HG03196 (cell line): Measurements from ENCODE around the gene POLR1H.

Experiments
- ATAC-seq: cut with Tn5 transposase; IDR thresholded peaks from one replicate; pipeline ENCODE4 v1.9.1; 2021; ENCODE audit not compliant: unreplicated experiment

The POLR1H gene

DNA sequence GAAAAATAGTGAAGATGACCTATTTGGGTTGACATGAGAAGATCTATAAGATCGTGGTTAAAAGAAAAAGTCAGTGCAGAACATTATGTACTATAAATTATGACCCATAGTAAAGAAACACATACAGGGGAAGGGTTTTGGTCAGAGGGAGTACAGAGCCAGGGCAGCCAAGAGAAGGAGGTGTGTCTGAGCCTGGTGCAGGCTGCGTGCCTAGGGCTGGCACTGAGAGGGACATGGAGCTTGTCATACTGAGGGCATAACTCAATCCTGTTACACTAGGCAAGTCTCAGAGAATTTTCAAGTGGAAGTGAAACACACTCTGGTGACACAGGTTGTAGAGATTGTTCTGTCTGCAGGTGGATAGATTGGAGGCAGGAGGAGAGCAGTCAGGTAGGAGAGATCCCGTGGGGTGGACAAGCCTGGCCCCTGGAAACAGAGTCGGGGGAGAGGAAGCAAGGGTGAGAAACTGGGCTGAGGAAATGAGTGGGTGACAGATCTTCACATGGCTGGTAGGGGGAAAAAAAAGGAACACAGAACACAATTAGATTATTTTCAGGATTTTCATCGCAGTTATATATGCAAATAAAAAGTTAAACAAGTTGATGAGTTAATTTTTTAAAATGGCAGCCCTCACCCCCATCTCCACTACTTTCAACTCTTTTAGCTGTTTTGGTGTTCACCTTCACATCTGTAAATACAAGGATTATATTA lies 33.0 kb downstream of the POLR1H start:
- ATAC-seq: no peak

DNA sequence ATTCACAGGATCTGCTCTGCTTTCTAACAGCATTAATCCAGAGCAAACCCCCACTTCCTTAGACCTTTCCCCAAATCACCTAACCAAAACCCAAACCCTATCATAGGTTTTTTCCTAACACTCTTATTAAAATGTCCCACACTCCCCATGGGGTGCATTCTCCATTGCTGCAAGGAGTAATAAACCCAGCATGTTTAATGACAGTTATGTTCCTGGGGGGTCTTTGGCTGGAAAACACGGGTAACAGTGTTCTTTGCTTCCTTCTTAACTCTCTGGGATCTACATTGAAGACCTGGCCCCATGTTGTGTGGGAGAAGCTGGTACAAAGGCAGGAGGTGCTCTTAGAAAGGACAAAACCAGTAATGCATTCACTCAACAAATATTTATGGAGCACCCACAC lies 35.8 kb downstream of the POLR1H start:
- no peak for ATAC-seq

DNA sequence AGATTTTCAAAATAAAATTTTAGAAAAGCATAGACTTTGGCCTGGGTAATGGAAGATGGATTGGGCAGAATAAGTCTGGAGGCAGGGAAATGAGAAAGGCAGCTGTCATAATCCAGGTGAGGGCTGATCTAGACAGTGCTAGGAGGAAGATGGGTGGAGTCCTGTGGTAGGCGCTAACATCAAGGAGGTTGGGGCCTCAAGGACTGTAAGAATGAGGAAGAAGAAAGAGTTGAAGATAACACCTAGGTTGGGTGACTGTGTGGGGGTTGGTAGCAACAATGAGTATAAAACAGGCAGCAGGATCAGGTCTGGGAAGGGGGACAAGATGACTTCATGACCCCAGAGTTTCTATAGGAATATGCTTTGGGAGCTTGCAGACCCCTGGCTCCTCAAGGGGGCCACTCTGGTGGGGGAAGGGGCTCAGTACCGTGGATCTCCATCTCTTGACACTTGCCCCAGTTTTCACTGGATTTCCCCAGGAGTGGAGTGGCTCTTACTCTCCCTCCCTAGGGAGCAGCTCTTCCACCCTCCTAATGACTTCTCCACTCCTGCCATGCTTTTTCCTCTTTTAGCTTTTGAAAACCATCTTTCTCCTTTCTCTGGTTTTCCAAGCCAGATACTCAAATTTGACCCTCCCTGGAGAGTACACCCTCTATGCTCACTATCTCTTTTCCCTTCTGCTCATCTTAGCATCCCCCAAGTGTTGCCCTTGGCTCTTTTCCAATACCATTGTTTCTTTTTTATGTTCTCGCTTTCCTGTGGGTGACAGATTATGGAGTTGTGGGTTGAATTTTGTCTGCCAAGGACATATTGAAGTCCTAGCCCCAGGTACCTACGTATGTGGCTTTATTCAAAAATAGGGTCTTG lies 37.1 kb downstream of the POLR1H start:
- no peak for ATAC-seq

DNA sequence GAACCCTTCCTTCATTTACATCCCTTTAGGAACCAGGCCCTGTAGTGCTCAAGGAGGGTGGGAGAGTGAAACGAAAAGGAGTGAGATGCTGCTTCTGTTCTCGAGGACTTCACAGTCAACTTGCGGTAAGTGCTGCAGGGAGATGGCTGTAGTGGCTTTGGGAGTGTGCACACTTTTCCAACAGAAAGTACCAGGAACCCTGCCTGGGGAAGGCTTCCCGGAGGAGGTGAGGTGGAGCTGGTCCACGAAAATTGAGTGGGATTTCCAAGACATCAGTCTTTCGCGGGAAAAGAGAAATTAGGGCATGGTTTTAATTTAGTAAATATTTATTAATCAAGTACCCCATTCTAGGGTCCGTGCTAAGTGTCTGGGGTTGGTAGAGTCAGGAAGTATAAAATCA lies 39.1 kb downstream of the POLR1H start:
- ATAC-seq: no peak

DNA sequence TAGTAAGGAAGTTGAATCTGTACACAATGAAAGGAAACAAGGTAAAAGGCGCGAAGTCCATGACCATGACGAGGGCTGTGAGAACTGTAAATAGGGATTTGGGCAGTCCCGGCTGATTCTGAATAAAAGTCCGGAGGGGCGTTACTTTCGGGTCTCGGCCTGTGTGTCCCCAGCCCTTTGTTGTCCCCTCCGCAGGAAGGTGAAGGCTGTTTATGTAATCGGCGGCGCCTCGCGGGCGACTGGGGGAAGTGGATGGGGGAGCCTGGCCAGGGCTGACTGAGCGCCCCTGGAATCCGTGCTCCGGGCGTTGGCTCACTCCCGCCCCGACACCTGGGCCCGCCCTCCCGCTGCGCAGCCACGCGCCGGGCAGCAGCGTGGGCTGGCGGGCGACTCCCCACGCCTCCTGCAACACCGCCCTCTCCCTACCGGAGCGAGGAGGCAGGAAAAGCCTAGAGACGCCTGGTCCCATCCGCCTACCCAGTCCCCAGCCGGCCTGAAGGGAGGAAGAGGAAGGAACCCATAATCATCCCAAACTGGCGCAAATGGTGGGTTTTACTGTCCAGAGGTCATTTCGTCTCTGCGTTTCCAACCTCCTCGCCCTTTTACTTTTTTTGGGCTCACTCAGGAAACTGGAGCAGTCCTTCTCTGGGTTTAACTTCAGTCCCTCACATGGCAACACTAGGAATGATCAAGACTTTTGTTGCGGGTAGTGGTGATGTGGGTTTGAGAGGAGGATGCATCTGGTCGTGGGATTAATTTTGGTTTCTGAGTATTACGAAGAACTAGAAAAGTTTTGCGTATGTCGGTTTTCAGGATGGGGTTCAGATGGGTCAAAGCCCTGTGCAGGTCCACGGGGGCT lies 39.7 kb downstream of the POLR1H start:
- ATAC-seq: no peak

DNA sequence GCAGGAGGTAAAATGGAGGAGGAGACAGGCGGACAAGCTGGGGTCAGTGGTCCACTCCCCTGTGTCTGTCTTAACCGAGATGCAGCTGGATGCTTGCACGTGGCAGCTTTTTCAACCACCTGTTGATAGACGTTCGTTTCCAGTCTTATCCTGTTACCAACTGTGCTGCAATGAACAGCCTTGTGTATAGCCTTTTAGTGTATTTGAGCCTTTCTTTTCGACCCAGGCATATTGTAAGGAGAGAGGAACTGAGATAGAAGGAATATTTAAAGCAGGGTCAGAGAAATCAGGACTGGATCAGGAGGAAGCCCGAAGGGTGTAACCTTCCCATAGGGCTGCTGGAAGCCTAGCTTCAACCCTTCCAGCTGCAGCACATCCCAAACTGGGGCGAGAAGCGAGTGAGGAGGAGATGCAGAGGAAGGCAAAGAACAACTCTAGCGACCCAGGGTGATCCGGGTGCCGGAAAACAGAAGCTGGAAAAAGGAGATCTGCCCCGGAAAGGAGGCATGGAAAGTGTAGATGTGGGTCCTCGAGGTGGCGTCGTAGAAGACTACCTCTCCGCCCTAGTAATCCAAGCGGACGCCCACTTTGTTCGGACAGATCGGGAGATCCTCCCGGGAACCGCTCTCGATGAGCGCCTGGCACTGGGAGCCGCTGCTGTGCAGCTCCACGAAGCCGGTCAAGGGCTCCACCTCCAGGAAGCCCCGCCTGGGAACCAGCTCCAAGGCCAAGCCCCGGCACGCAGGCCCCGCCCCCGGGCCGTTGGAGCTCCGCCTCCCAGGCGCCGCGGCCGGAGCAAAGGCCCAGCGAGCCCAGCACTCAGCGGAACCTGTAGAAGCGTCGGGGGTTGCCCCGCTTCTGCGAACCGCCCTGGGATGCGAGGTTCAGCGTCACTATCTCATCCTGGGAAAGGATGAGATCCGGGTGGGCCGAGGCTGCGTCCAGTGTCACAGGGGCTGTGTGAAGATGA lies 40.7 kb downstream of the POLR1H start:
- ATAC-seq: peak; percentile 58

DNA sequence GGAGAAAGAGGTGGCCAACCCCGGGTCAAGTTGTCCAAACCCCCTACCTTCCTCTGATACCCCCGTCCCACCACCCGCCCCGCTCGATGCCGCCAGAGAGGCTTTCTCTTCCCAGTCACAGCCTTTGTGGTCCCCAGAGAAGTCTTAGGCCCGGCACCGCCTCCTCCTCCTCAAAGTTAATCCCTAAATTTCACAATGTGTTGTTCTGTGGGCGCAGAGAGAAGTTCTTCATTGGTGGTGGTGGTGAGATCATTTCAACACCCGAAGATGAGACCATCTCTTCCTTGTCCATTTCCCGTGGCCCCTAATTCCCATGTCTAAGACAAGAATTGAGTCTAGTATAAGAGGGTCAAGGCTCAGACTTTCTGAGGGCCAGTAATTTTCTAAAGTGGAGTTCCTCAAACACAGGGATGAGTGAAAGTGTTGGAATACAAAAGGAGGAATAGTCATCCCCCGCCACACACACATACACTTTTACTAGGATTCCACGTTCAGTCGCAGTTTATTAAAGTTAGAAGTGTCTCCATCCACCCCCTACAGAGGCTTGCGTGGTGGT lies 41.4 kb downstream of the POLR1H start:
- ATAC-seq: no peak

DNA sequence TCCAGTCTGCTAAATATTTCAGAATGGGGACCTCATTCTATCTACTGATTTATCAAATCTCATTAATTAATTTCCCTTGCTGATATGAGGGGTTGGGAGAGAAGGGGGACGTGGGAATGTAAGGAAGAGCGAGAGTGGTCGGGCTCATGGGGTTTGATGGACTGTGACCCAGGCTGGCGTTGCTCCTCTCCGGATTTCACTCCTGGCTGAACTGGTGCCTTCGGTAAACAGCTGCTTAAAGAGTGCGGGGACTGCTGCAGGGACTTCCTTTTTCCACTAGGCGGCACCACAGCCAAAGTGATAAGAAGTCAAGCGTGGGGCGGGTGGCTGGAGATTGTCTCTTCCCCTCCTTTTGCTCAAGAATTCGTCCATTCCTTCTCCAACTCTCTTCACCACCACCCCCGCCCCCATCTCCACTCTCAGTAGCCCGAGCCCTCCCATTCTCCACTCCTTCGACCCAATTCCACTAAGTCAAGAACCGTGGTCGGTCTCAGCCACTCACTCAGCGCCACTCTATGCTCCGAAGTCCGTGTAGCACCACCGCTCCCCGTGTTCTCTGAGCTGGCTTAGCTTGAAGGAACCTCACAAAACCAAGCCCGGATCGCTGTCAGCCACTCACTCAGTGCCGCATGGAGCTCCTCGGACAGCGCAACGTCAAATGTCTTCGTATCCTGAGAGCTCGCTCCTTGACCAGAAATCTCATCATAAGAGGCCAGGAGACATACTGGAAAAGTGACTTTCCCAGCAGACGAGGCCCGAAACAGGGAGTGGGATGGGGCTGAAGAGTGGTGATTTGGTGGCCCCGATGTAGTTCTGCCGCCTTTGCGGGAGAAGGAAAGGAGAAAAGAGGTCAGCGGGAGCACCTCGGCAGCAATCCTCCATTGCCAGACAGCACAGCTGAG lies 42.2 kb downstream of the POLR1H start:
- ATAC-seq: no peak

DNA sequence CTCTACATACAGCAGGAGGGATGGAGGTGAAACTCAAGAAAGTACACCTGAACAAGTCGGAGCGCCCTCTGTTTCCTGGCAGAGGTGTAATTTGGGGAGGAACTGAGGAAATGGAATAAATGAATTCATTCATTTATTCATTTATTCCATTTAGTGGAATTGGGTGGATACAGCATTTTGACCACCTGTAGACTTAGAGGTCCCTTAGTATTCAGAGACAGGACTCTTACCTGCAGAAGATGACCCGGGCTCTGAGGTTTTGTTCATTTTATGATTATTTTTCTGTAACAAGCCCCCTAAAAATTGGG lies 42.8 kb downstream of the POLR1H start:
- ATAC-seq: no peak

DNA sequence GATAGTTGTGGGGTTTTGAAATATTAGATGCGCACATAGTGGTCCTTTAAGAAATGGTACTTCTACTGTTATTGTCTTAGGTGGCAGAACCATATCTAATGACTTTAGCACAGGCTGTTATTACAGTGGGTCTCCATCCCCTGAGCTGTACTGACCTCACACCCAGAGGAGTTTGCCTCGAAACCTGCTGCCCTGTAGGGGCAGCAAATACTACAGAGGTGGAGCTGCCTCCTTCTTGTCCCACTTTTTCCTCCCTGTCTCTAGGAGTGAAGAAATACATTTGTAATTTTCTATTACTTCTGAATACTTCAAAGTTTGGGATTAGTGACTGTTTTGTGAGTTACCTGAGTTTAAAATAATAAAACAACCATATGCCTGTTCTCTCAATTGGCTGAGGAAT lies 43.6 kb downstream of the POLR1H start:
- no peak for ATAC-seq

DNA sequence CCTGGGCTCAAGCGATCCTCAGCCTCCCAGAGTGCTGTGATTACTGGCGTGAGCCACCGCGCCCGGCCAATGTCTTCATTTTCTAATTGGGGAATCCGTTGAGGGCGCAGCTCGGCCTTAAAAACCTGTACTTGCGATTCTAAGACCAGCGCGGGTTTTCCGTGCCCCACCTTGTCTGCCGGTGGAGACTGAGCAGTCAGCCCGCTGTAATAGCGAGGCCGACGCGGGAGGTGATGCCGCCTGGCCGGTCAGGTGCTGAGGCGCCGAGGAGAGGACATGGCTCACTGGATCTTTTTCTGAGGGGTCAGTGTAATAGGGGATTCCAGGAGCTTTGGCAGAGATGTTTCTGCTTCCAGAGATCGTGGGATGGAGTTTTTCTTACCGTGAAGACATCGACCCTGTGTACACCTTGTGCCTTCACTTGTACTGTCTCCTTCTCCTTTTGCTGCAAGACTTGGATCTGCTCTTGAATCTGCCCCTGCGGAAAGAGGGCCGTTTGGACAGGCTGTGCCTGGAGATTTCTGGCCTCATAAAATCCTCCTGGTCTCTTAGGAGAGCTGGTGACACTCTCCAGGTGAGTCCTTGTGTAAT lies 50.3 kb downstream of the POLR1H start:
- no peak for ATAC-seq

DNA sequence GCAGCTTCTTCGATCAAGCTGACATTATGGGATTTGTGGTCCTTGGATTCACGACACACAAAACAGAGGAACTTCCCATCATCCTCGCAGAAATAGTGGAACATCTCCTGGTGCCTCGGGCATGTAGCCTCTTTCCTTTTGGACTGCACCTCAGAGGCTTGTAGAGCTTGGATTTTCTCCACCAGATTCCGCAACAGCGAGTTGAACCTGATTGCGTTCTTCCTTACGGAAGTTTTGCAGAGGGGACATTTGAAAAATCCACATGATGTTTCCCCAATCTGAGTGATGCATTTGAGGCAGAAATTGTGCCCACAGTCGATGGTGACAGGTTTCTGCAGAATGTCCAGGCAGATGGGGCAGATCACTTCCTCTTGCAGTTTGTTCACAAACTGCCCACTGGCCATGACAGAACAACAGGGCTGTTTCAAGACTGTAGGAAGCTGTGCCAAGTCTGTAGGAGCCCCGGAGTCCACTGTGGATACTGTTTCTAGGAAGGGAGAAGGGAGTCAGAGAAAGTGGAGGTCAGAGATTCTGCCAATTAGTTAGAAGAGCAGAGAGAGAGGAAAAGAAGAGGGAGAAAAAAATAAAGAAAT lies 51.4 kb downstream of the POLR1H start:
- ATAC-seq: no peak

DNA sequence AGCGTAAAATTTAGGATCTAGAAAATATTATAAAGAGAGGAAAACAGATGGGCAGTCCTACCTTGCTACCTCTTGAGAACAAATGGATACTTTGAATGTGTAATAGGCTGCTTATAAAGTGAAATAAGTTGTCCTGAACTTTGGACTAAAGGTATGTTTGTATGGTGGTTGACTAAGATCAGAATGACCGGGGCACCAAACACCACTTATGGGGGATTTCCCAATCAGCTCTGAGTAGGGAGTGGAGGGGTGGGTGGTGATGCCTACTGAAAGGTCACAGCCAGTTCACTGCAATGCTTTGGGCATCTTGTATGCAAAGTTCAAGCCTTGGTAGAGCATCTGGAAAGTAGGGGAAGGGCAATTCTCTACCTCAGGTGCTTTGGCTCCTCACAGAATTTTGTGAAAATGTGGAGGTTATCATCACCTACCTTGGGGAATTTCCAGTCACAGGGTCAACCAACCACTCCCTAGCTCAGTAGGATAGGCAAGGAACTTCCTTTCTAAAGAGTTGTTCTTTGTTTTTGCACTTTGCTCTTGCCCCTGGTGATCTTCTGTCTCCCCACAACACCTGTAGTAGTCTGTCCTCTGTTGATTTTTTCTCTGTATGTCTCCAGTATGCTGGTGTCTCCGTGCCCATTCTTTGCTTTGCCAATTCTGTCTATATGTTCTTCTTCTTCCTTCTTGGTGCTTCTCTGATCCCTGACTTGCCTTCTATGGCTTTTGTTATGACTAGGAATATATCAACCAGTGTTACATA lies 52.1 kb downstream of the POLR1H start, which contains the start of gene TRIM31:
Gene TRIM31, minus strand, starts transcription at position 88 of the 757 bp plus-strand sequence. CDS start 285 bp downstream, outside the sequence.
- ATAC-seq: no peak

DNA sequence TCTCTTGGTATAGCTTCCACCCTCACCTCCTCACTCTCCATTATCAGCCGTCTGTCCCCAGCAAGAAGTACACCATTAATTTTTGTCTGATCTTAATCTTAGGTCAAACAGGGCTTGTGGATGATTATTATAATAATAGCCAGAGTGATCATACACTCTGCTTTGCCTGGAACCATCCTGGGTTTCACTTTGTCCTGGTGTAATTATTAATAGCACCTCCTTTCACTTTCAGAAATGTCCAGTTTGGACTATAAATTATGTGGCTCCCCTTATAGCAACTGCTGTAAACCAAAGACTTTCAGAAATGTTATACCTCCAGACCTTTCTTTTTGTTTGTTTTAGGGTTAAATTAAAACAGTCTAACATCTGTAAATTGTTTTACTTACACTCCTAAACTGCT lies 52.8 kb downstream of the POLR1H start:
- ATAC-seq: no peak
